Subcutaneous abdominal adipose tissue (tissue), 5 donors: ENCODE results near the gene SLC13A3.

Source experiments
- H3K27ac ChIP-seq: one replicate; pipeline ENCODE4 v1.7.0; 2013; ENCODE audit warnings: low read depth, mild to moderate bottlenecking, inconsistent platforms, low read length, moderate library complexity
- H3K27me3 ChIP-seq, 5 donors: one replicate each; pipeline ENCODE4 v1.7.0; 2013; ENCODE audit warnings: low read length in 5 of 5, inconsistent platforms in 1 of 5; ENCODE audit not compliant: control insufficient read depth in 5 of 5, insufficient read depth in 4 of 5
- H3K36me3 ChIP-seq, 5 donors: one replicate each; pipeline ENCODE4 v1.7.0; 2013; ENCODE audit warnings: low read length in 5 of 5; ENCODE audit not compliant: control insufficient read depth in 5 of 5, insufficient read depth in 5 of 5
- H3K4me1 ChIP-seq, 5 donors: one replicate each; pipeline ENCODE4 v1.7.0; 2013; ENCODE audit warnings: low read length in 5 of 5, mild to moderate bottlenecking in 3 of 5, moderate library complexity in 1 of 5; ENCODE audit not compliant: control insufficient read depth in 5 of 5, insufficient read depth in 5 of 5
- H3K4me3 ChIP-seq, 5 donors: one replicate each; pipeline ENCODE4 v1.7.0; 2013; ENCODE audit warnings: low read length in 5 of 5, low read depth in 1 of 5
- H3K9ac ChIP-seq, 5 donors: one replicate each; pipeline ENCODE4 v1.7.0; 2013; ENCODE audit warnings: low read length in 5 of 5, mild to moderate bottlenecking in 4 of 5, moderate library complexity in 3 of 5
- H3K9me3 ChIP-seq, 5 donors: one replicate each; pipeline ENCODE4 v1.7.0; 2013; ENCODE audit warnings: low read length in 5 of 5; ENCODE audit not compliant: control insufficient read depth in 5 of 5
- donor health status: healthy.
- donor health status: healthy.
- donor health status: healthy.
- donor health status: healthy.
- donor health status: healthy.

The SLC13A3 gene

GRCh38 chr20:46523696-46524328, 127.4 kb downstream of the SLC13A3 start:
- H3K36me3 ChIP-seq: no peaks in the 10 kb centered on the region
- H3K27me3 ChIP-seq: peaks cover 0 to 7% (median 3%) of the 10 kb centered on the region in 5 donors
- H3K9ac ChIP-seq: no peak overlapping the region
- no peaks in the 10 kb centered on the region for H3K4me1 ChIP-seq
- H3K9me3 ChIP-seq: no peaks in the 10 kb centered on the region
- H3K27ac ChIP-seq: no peak overlapping the region
- no peak overlapping the region for H3K4me3 ChIP-seq

DNA sequence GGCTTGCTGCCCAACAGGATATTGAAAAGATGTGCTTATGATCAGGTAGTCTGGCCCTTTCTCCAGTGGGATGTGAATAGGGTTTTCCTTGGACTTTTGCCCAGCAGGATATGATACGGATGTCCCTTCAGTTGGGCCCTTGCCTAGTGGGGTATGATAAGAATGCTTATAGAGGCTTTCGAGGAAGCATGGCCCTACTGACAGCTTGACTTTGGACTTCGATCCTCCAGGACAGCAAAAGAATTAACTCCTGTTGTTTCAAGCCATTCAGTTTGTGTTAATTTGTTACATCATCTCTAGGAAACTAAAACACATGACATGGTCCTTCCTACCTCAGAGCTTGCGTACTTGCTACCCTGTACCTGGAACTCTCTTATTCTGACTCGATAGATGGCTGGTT, 128.2 kb downstream of the SLC13A3 start:
- no peaks in the 10 kb centered on the region for H3K36me3 ChIP-seq
- H3K4me1 ChIP-seq: no peaks in the 10 kb centered on the region
- no peak overlapping the region for H3K9ac ChIP-seq
- no peak overlapping the region for H3K27ac ChIP-seq
- no peaks in the 10 kb centered on the region for H3K9me3 ChIP-seq
- H3K27me3 ChIP-seq: peaks cover 0 to 7% (median 0%) of the 10 kb centered on the region in 5 donors
- no peak overlapping the region for H3K4me3 ChIP-seq

DNA sequence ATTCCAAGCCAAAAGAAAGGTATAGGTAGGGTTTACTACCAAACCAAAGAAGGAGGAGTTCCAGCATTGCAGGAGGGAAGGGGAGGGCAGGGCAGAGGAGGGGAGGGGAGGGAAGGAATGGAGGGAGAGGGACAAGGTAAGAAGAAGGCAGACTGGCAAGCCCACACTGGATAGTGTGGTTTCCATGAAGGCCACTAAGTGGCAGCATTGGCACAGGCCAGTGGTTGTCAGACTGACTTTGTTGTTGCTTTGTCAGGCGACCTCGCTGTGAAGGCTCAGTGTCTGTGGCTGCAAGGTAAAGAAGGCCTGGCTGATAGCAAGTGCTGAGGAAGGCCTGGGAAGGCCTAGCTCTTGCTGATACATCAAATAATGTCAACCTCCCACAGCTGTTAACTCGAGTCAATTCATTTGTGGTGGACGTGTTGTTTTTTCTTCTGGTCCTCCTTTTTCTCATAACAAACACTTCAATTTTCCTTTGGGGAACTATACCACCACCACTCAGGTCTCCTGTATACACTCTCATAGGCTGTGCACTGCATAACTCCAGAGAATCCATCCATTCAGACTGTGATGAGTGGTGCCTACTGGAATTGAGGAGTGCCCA, 130.2 kb downstream of the SLC13A3 start:
- H3K9me3 ChIP-seq: no peaks in the 10 kb centered on the region
- no peak overlapping the region for H3K27ac ChIP-seq
- no peaks in the 10 kb centered on the region for H3K4me1 ChIP-seq
- no peaks in the 10 kb centered on the region for H3K36me3 ChIP-seq
- H3K27me3 ChIP-seq: peaks cover 0 to 7% (median 5%) of the 10 kb centered on the region in 5 donors
- no peak overlapping the region for H3K4me3 ChIP-seq
- no peak overlapping the region for H3K9ac ChIP-seq

GRCh38 chr20:46520540-46520939, 130.7 kb downstream of the SLC13A3 start:
- no peak overlapping the region for H3K4me3 ChIP-seq
- no peaks in the 10 kb centered on the region for H3K36me3 ChIP-seq
- no peak overlapping the region for H3K27ac ChIP-seq
- no peaks in the 10 kb centered on the region for H3K4me1 ChIP-seq
- H3K9me3 ChIP-seq: no peaks in the 10 kb centered on the region
- no peak overlapping the region for H3K9ac ChIP-seq
- peaks cover 0 to 7% (median 5%) of the 10 kb centered on the region in 5 donors for H3K27me3 ChIP-seq

- Histone ChIP-seq H3K4me3 (no peak overlapping the region), H3K27me3 (peaks cover 0 to 7% (median 5%) of the 10 kb centered on the region in 5 donors), H3K9ac (no peak overlapping the region), H3K36me3 (no peaks in the 10 kb centered on the region), H3K4me1 (no peaks in the 10 kb centered on the region), H3K9me3 (no peaks in the 10 kb centered on the region), H3K27ac (no peak overlapping the region)
These were observed 131.7 kb downstream of the SLC13A3 start for GRCh38 chr20:46519471-46520068.

DNA sequence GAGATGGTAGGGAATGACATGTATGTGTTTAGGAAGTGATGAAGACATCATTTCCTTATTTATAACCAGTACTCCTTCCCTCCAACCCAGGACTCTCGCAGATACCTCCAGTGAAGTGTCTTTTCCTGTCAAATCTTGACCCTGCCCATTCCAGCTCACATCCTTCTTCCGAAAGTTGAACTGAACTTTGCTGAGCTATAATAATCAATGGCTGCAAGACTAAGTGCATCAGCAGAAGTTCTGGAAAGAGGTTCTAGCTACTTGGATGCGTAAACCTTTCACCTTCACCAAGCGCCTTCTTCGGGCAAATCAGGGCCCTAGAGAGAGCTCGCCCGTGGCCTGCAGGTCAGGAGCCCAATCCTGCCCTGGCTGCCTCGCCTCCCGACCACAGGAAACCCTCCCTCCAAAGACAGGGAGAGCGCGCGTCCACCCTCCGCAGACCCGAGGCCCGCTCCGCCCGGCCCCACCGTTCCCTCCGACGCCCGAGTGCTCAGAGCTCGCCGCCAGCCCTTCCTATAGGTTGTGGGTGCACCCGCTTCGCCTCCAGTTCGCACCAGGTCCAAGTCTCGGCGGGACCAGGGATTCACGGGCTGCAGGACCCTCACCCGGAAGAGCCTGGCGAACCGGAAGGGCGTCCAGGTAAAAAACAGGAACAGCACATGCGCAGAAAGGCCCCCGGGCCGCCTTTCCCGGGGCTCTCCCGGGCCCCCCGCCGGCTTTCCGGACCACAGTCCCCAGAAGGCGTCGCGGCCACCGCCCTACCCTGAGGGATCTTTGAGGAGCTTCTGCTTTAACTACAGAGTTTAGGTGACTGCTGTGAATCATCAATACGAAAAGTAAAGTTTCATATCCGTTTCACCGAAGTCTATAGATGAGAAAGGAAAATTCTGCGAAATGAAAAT, 138.1 kb downstream of the SLC13A3 start, which contains the start of gene ZNF334:
Gene ZNF334, minus strand, starts transcription at position 617 of the 902 bp plus-strand sequence. CDS start 1,457 bp downstream, outside the sequence.
- Histone ChIP-seq H3K27ac (peak within 1 kb of the TSS; percentile 12), H3K27me3 (peaks cover 0 to 7% (median 0%) of the 10 kb centered on the region in 5 donors)

DNA sequence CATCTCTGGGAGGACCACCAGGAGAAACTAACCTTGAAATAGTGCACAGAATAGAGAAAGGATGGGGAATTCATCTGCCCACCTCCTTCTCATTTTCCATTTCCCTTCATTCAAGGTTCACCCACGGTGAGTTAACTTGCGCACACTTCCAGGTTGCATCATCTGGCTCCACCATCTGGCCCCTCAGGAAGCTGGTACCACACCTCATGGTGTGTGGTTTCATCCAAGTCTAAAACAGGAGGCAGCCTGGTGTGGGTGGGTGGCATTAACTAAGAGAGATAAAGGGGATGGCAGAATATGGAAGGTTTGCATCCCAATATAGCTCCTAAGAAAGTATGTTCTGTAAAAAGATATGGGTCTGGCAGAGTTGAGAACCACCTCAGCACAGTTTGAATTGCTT, 141.7 kb downstream of the SLC13A3 start:
- H3K9ac ChIP-seq: no peak overlapping the region
- no peaks in the 10 kb centered on the region for H3K36me3 ChIP-seq
- H3K27ac ChIP-seq: no peak overlapping the region
- H3K27me3 ChIP-seq: no peaks in the 10 kb centered on the region
- peaks cover 0 to 13% (median 12%) of the 10 kb centered on the region in 5 donors for H3K4me1 ChIP-seq
- H3K9me3 ChIP-seq: no peaks in the 10 kb centered on the region
- H3K4me3 ChIP-seq: no peak overlapping the region

More for the DNA sequence above, 138.1 kb downstream of the SLC13A3 start, which contains the start of gene ZNF334:
- Histone ChIP-seq H3K4me3 (peak within 1 kb of the TSS; percentile 73 to 89 (median 77)), H3K9me3 (no peaks in the 10 kb centered on the region), H3K9ac (peak within 1 kb of the TSS; percentile 19 to 67 (median 49)), H3K4me1 (peaks cover 0 to 13% (median 12%) of the 10 kb centered on the region in 5 donors), H3K36me3 (no peaks in the 10 kb centered on the region)
